Measurements from ENCODE around the gene ZNF112.

ZNF112 gene

DNA sequence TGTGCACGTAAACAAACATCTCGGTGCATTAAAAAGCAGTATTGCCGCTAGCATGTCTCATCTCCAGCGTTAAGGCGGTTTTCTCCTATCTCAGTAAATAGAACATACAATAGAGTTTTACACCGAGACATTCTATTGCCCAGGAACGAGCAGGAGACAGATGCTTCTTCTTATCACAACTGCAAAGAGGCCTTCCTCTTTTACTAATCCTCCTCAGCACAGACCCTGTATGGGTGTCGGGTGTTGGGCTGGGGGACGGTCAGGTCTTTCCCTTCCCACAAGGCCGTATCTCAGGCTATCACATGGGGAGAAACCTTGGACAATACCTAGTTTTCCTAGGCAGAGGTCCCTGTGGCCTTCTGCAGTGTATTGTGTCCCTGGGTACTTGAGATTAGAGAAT, 75.6 kb downstream of the ZNF112 start:
- DNase-seq, result no peak

DNA sequence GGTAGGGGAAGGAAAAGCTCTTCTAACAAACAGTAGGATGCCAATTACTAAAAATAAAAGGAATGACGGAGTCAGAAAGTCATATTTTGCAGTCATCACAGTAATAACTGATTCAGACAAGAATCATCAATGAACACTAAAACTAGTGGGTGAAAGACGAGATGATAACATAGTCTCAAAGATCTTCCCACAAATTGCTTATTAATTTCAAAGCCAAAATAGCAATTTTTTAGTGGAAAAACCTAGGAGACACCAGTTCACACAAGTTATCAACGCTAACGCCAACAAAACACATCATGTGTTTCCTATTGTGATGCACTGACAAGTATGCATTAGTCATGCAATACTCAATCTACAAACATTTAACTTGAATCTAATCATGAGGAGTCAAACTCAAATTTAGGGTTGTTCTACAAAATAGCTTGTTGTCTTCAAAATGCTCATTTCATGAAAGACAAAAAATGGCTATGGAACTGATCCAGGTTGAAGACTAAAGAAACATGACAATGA, 78.2 kb downstream of the ZNF112 start:
- no peak for DNase-seq

DNA sequence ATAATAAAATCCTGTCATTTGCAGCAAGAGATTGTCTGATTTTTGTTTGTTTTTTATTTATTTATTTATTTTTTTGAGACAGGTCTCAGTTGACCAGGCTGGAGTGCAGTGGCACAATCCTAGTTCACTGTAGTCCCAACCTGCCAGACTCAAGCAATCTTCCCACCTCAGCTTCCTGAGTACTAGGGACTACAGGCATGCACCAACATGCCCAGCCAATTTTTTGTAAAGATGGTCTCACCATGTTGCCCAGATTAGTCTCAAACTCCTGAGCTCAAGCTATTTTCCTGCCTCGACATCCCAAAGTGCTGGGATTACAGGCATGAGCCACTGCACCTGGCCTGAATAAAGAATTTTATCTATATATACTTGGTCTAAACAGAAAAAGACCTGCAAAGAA, 79.1 kb downstream of the ZNF112 start:
- DNase-seq, result no peak

Measured in CD4-positive, alpha-beta T cell treated with Interleukin-6 for 4 hours (primary cell).